Mucosa of descending colon (tissue), 3 donors: ENCODE results near the gene RCAN1. TPM values are rescaled to one million over a fixed set of nuclear protein-coding genes. Genes with fewer than 3 reads are reported as not detected.

Source experiments
- ATAC-seq: fragments of 200-7000 bp; cut with Tn5 transposase; one replicate; pipeline ENCODE4 v1.9.1; 2020; ENCODE audit warnings: mild to moderate bottlenecking, moderate library complexity
- DNase-seq, 3 donors: peaks; one replicate each; pipeline ENCODE4 v3.0.0-alpha.2; 2020
- H3K36me3 ChIP-seq: fragments of 200-600 bp; one replicate; pipeline ENCODE4 v1.8.0; 2021; ENCODE audit warnings: low read depth, mild to moderate bottlenecking
- H3K4me1 ChIP-seq: fragments of 200-600 bp; one replicate; pipeline ENCODE4 v1.8.0; 2021; ENCODE audit warnings: low read depth, mild to moderate bottlenecking
- H3K4me3 ChIP-seq: fragments of 200-600 bp; one replicate; pipeline ENCODE4 v1.8.0; 2021; ENCODE audit warnings: mild to moderate bottlenecking
- H3K9me3 ChIP-seq: fragments of 200-600 bp; one replicate; pipeline ENCODE4 v1.8.0; 2021; ENCODE audit warnings: mild to moderate bottlenecking
- CTCF ChIP-seq: fragments of 200-600 bp; IDR thresholded peaks from one replicate; pipeline ENCODE4 v1.8.0; 2022; ENCODE audit warnings: antibody characterized with exemption, mild to moderate bottlenecking
- intact Hi-C, 2 donors: fragments of 100-400 bp; cut with DNase I in 1 of 2; cut with micrococcal nuclease in 1 of 2; formaldehyde crosslinking; loops; one replicate each; pipeline versions ENCODE4 v1.11.0 to v1.11.1; 2022; cut with DNase I, micrococcal nuclease
- total RNA-seq, 3 donors: library from RNA; stranded (reverse); fragmentation: NEBNext Ultra II Directional in 2 of 3; extraction: Animal tissue kit (Norgen Biotek cat#: 25700) in 2 of 3; gene quantifications; one replicate each; pipeline versions ENCODE4 v1.2.1 to v1.2.4, GENCODE V29; 2021 to 2023
- donor health status: DM: no; HTN: no; CAD: no; lungs with moderate emphysema.
- donor health status: DM: no; HTN: no; CAD: no.
- donor health status: DM: no; HTN: yes; CAD: no.

RCAN1 gene
- total RNA-seq, 3 donors from 2014 or later, result 44.4 to 55.2 (median 50.7) TPM

- intact Hi-C loops, result no loop called here
- ATAC-seq, result no peak
- H3K36me3 ChIP-seq, result no peaks in the 10 kb centered on the region
- H3K4me3 ChIP-seq, result no peak overlapping the region
- TF ChIP-seq CTCF, result no peak
- no peak for DNase-seq
- no peaks in the 10 kb centered on the region for H3K9me3 ChIP-seq
- H3K4me1 ChIP-seq, result no peaks in the 10 kb centered on the region
Observed at GRCh38 chr21:34554227-34554626, 60.7 kb downstream of the RCAN1 start.

- no peak overlapping the region for H3K4me3 ChIP-seq
- no peaks in the 10 kb centered on the region for H3K36me3 ChIP-seq
- ATAC-seq (peak; percentile 84), DNase-seq (peak in 1 of 3 donors; percentile 45)
- no peaks in the 10 kb centered on the region for H3K9me3 ChIP-seq
- TF ChIP-seq CTCF, result no peak
- intact Hi-C loops, result no loop called here
- H3K4me1 ChIP-seq, result no peaks in the 10 kb centered on the region
Observed at GRCh38 chr21:34553151-34553952, 61.6 kb downstream of the RCAN1 start.

- Histone ChIP-seq H3K9me3 (no peaks in the 10 kb centered on the region), H3K36me3 (no peaks in the 10 kb centered on the region), H3K4me1 (no peaks in the 10 kb centered on the region), H3K4me3 (no peak overlapping the region)
- peak; percentile 74 for ATAC-seq
- peak in 1 of 3 donors; percentile 64 for DNase-seq
- intact Hi-C loops, result no loop called here
- no peak for TF ChIP-seq CTCF
Observed at GRCh38 chr21:34552360-34553098, 62.4 kb downstream of the RCAN1 start.

- TF ChIP-seq CTCF, result no peak
- Histone ChIP-seq H3K4me3 (no peak overlapping the region), H3K36me3 (no peaks in the 10 kb centered on the region), H3K4me1 (peaks cover 11% of the 10 kb centered on the region), H3K9me3 (no peaks in the 10 kb centered on the region)
- no peak for DNase-seq
- no peak for ATAC-seq
- intact Hi-C loops, result no loop called here
Observed at GRCh38 chr21:34550182-34550799, 64.6 kb downstream of the RCAN1 start.

- no peak for TF ChIP-seq CTCF
- ATAC-seq, result peak; percentile 22
- intact Hi-C loops, result no loop called here
- peaks cover 23% of the 10 kb centered on the region for H3K4me1 ChIP-seq
- DNase-seq, result no peak
- no peak overlapping the region for H3K4me3 ChIP-seq
- no peaks in the 10 kb centered on the region for H3K9me3 ChIP-seq
- no peaks in the 10 kb centered on the region for H3K36me3 ChIP-seq
Observed at GRCh38 chr21:34548781-34549376, 66.0 kb downstream of the RCAN1 start.
